Fibroblast of mammary gland (primary cell): ENCODE results near the gene NACAD.

ENCODE experiments used
- DNase-seq: peaks from one replicate; pipeline ENCODE4 v3.0.0-alpha.2; 2010; ENCODE audit warnings: low read depth
- H3K4me3 ChIP-seq: 2 replicates; pipeline ENCODE4 v1.5.1; 2011; ENCODE audit warnings: low read depth, mild to moderate bottlenecking, low read length, moderate library complexity; ENCODE audit not compliant: control insufficient read depth
- TF ChIP-seq, protein P1 (sequence below): conservative IDR thresholded peaks from 2 replicates; pipeline ENCODE4 v1.5.1; 2011; ENCODE audit warnings: low read depth, low read length, inconsistent platforms; ENCODE audit not compliant: control insufficient read depth, insufficient read depth

Gene NACAD

DNA sequence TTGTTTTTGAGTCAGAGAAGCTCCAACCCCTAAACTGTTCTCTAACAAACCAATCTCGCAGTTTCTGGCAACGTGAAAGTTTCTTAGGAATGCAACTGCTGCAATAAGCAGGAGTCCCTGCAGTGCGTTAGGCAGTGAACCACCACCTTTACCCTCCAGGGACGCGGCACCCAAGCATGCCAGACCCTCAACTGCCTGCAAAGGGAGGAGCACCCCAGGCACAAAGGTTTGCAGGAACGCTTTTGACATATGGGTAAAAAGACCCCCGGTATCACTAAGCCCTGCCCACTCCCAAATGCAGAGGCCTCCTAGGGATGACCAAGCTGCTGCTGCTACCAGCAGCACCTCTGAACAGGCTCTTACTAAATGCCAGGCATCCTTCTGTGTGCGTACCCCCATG is 18.1 kb upstream of the NACAD start:
- H3K4me3 ChIP-seq, result no peak overlapping the region
- TF ChIP-seq, protein P1, sequence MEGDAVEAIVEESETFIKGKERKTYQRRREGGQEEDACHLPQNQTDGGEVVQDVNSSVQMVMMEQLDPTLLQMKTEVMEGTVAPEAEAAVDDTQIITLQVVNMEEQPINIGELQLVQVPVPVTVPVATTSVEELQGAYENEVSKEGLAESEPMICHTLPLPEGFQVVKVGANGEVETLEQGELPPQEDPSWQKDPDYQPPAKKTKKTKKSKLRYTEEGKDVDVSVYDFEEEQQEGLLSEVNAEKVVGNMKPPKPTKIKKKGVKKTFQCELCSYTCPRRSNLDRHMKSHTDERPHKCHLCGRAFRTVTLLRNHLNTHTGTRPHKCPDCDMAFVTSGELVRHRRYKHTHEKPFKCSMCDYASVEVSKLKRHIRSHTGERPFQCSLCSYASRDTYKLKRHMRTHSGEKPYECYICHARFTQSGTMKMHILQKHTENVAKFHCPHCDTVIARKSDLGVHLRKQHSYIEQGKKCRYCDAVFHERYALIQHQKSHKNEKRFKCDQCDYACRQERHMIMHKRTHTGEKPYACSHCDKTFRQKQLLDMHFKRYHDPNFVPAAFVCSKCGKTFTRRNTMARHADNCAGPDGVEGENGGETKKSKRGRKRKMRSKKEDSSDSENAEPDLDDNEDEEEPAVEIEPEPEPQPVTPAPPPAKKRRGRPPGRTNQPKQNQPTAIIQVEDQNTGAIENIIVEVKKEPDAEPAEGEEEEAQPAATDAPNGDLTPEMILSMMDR, result no peak
- DNase-seq, result no peak

DNA sequence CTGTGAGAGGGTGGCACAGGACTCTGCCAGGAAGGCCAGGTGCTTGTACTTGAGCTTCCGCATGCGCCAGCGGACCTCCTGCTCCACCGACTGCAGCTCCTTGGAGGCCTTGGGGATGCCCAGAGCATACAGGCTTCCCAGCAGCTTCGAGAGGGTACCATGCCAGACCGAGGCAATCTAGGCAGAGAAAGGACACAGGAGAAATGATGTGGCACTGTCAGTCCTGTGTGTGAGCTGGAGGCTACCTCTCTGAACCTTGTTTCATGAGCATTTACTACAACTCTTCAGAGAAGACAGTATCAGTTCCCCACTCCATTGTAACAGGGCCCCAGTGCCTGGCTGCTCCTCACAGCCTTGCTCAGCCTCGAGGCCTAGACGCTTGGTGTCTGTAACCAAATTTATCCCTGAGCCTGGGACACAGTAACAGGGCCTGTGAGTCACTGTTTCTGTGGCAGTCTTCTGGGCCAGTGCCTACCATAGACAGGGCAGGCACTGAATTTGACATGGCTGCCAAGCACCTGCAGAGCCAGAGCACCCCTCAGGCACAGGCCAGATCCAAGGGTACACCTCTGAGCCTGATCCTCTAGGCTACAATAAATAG is 16.9 kb upstream of the NACAD start:
- TF ChIP-seq, protein P1, result no peak
- DNase-seq, result no peak
- no peak overlapping the region for H3K4me3 ChIP-seq

DNA sequence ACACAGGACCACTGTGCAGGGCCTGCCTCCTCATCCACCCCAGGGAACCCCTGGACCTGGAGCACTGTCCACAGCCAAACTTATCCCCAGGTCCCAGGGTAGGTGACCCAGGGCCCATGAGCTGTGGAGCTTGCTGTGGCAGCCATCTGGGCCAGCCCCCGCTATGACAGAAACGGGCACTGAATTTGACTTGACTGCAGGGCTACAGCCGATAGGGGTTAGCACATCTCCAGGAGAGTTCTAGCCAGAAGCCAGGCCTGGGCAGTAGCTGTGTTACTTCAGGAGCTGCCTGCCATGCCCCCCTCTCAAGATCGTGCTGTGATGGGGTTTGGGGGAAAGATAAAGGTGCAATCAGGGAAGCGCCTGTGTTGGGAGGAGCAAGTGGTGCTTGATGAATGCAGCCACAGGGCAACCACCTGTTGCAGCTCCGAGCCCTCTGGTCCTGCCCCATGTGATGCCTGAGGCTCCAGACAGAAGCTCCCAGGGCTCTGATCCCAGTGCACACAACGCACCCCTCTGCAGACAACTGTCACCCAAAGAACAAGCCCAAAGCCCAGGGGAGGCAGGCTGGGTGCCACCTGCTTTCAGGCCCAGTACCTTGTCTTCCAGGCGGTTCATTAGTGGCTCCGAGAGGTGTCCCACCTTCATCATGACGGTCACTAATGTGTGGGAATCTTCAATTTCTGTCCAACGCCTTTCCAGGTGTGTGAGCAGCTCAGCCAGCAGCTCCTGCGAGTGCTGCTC is 16.2 kb upstream of the NACAD start:
- no peak overlapping the region for H3K4me3 ChIP-seq
- DNase-seq, result no peak
- TF ChIP-seq, protein P1, result no peak

DNA sequence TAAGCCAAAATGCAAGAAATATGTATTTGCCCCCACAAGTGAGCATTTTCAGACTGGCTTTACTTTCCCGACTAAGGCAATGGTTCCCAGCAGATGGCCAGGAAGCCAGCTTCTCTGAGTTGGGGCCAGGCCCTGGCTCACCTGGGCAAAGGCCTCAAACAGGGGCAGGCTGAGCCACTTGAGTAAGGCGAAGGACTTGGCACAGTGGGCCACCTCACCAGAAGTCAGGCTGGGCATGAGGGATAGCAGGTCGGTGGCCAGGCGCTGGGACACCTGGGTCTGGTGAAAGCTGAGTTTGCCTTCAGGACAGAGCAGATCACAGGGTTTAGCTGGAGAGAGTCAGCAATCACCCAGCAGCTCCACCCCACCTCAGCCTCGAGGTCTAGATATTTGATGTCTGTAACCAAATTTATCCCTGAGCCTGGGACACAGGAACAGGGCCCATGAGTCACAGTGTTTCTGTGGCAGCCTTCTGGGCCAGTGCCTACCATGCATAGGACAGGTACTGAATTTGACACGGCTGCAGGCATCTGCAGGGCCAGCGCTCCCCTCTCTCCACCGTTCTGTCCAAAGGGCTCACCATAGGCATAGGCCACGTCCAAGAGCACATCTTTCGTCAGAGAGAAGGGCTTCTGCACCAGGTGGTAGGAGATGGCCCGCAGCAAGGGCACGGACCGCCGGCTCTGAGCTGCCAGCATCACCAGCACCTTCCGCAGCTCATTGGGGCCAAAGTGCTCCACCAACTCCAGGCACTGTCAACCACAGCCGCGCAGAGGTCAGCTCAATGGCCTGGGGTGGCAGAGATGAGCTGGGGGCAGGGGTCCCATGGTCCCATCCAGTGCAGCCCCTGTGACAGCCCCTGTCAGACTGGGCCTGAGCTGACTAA is 15.4 kb upstream of the NACAD start:
- no peak overlapping the region for H3K4me3 ChIP-seq
- no peak for DNase-seq
- TF ChIP-seq, protein P1, result no peak

DNA sequence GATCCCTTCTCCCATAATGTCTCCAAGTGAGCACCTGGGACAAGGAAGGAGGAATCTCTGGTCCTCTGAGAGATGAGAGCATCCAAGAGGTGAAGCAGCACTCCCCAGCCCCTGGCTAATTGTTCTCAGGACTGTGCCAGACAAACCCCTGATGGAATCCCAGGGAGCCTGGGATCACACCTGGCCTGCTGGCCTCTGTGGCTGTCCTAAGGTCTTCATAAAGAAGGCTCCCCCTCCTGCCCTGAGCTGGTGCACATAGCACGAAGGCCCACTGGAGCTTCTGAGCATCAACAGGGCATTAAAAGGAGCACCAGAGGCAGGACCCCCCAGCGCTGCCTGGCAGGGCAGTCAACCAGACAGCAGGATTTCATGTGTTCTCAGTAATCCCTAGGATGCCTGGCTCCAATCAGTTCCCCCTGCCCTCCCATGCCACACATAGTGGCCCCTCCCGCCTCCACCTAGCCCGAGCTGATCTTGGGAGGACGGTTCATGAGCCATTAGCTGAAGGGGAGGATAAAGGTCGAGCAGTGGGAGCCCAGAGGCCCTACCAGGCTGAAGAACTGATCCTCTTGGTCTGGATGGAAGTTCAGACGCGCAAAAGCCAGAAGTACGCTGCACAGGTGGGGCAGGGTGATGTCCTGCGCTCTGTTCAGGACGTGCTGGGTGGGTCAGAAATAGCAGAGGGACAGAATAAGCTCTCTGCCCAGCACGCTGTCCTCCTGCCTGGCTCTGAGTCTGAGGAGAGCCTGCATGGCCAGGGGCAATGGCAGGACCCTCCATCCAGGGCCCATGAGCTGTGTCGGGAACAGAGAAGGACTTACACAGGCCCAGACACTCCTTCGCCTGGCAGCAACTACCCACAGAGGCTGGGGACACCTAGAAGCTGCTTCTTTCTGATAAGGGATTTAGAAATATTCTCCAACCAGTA is 14.3 kb upstream of the NACAD start:
- H3K4me3 ChIP-seq, result no peak overlapping the region
- TF ChIP-seq, protein P1, result no peak
- DNase-seq, result no peak

DNA sequence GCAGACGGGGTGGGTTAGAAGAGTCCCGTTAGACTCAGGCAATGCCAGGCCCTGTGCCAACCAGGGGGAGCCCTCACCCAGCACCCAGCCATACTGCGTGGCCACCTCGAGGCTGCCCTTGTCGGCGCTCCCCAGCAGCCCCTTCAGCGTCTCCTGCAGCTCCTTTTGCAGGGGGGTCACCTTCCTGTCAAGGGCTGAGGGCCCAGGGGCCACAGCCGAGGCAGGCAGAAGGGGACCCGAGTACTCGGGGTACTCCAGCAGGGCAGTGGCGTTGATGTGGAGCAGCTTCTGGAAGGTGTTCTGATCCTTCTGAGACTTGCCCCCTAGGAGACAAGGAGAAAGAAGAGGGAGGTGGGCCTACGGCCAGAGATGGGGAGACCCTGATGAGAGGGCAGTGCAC is 13.0 kb upstream of the NACAD start:
- TF ChIP-seq, protein P1, result no peak
- DNase-seq, result no peak
- H3K4me3 ChIP-seq, result no peak overlapping the region
